HG02973 (cell line): ENCODE results near the gene SRRD.
"Not testable (repeated sequence)": the region's sequence is repeated elsewhere in the genome, so short reads cannot be mapped to it uniquely, and the experiment has no call there.

Source experiments
- ATAC-seq: cut with Tn5 transposase; IDR thresholded peaks from one replicate; pipeline ENCODE4 v1.9.1; 2021; ENCODE audit warnings: moderate library complexity; ENCODE audit not compliant: unreplicated experiment

The SRRD gene, protein sequence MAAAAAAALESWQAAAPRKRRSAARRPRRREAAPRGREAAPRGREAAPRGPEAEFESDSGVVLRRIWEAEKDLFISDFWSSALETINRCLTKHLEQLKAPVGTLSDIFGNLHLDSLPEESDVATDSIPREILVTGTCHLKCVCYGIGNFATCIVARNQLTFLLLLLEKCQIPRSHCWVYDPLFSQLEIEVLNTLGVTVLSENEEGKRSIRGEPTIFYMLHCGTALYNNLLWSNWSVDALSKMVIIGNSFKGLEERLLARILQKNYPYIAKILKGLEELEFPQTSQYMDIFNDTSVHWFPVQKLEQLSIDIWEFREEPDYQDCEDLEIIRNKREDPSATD

GRCh38 chr22:26483439-26484359 lies at the start of gene SRRD, which contains the start of gene HPS4:
SRRD (plus strand) TSS chr22:26483877; CDS start chr22:26483891, 14 bp downstream.
HPS4 (minus strand) TSS chr22:26483783; CDS start chr22:26481762, 2,021 bp downstream.
- ATAC-seq: peak; percentile 49

- no peak for ATAC-seq
These were observed 48.2 kb upstream of the SRRD start for GRCh38 chr22:26435327-26436093.

DNA sequence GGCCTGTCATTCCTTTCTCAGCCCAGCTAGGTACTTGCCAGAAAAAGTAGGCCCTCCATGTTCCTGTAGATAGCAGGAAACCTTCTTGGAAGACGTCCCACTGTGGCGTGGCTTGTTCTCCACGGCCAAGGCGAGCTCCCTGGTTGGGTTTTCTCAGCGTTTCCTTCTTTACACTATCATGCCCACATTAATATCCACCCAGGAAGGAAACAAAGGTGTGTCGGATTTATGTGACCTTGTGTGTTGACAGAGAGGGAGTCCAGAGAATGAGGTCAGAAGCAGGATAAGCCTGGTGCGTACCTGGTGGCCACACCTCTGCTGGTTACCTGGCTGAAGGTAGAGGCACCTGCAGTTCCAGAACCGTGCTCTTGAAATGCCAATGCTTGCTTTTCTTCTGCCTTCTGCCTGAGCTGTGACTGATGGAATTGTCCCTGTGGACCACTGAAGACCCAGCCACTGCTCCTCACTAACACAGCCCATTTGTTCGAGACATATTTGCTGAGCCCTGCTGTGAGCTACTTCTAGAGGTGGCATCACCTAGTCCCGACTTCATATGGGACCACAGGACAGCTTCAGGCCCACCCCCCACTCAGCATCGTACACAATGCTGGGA lies 46.7 kb upstream of the SRRD start:
- no peak for ATAC-seq

- ATAC-seq: no peak
These were observed 45.8 kb upstream of the SRRD start for GRCh38 chr22:26437694-26438392.

DNA sequence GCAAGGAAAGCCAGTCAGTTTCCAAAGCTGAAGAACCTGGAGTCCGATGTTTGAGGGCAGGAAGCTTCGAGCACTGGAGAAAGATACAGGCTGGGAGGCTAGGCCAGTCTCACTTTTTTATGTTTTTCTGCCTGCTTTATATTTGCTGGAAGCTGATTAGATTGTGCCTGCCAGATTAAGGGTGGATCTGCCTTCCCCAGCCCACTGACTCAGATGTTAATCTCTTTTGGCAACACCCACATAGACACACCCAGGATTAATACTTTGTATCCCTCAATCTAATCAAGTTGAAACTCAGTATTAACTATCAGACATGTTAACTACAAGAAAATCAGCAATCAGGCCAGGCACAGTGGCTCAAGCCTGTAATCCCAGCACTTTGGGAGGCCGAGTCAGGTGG lies 44.9 kb upstream of the SRRD start:
- not testable (repeated sequence) for ATAC-seq

- ATAC-seq: no peak
These were observed 44.1 kb upstream of the SRRD start for GRCh38 chr22:26439559-26439958.

DNA sequence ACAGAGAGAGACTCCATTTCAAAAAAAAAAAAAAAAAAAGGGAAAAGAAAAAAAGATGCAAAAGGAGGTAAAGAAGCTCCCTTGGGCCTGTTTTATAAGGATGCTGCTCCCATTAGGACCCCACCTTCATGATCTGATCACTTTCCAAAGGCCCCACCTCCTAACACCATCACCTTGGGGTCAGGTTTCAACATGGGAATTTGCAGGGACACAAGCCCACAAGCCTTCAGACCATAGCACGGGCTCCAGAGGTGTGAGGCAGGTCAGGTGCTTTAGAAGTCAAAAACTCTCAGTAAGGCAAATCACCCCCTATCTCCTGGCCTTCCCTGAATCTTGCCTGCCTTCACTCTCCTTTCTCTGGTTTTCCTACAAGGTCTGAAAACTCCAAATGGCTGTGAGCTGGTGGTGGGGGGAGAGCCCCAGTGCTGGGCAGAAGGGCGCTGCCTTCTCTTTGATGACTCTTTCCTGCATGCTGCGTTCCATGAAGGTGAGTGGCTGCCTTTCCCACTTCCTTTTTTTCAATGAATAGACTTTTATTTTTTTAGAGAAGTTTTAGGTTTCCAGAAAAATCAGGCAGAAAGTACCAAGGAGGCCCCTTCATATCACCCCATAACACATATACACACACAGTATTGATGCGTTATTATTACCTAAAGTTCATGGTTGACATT lies 41.5 kb upstream of the SRRD start:
- no peak for ATAC-seq

DNA sequence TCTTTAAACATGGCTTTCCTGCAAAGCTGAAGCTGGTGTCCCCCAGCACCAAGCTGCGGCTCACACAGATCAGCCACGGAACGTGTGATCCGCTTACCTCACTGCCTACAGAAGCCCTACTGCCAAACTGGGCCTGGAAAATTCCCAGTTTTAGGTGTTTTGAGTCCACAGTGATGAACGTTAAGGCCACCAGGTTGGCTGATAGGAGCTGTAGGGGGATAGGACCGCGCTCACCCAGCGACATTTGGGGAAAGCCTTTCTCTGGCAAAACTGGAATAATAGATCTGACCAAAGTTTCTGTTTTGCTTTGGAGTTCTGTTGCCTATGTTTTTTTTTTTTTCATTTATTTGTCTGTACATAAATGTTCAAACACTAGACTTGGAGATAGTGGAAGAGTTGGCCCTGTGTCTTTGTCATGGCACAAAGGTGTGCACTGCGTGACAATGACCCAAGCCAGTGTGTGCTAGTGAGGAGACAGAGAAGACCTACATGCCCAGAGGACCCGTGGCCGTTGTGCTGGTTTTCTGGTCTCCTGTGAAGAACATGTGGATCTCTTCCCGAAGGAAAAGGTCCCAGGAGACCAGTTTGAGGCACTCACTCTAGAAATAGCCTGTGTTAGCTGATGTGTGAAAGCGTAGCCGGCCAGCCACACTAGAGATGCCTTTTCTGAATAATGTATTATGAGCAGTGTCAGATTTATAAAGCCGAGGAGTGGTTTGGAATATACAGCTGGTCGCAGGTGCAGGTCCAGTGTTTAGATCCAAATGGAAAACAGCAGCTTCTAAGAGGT lies 39.6 kb upstream of the SRRD start:
- no peak for ATAC-seq

- no peak for ATAC-seq
These were observed 38.9 kb upstream of the SRRD start for GRCh38 chr22:26444777-26445176.

DNA sequence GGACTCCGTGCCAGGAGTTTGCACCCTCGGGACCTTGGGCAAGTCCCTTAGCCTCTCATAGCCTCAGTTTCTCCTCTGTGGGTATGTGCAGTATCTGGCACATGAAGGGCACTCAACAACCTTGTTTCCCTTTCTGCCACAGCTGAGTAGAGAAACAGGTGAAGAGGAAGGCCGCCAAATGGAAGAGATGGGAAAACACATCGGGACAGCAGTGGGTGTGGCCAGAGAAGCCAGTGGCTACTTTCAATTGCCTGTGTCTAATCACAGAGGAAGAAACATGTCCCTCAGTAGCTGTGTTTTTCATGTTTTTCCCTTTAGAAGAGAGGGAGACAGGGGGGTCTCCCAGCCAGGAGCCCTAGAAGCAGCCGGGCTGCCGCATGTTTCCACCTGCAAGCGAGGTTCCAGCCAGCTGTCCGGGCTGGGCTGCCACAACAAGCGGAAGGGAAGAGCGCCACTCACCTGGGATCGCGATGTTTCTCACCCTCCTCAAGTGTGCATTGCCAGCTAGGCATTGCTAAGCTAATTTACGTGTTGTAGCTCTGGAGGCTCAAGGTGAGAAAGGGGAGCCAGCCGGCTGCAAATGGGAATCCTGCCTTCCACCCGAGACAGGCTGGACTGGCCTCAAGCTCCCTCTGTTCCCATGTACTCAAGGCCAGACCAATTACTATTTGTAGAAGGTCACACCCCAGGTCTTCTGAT lies 38.0 kb upstream of the SRRD start:
- no peak for ATAC-seq

- no peak for ATAC-seq
These were observed 36.7 kb upstream of the SRRD start for GRCh38 chr22:26446808-26447515.

- no peak for ATAC-seq
These were observed 35.9 kb upstream of the SRRD start for GRCh38 chr22:26447584-26448329.

- ATAC-seq: no peak
These were observed 35.3 kb upstream of the SRRD start for GRCh38 chr22:26448334-26448733.

- no peak for ATAC-seq
These were observed 34.7 kb upstream of the SRRD start for GRCh38 chr22:26448941-26449340.

GRCh38 chr22:26450453-26451185 lies 33.1 kb upstream of the SRRD start:
- ATAC-seq: no peak
